Activated CD4-positive, alpha-beta T cell treated with anti-CD3 and anti-CD28 coated beads, Interleukin-2, Interleukin-6, amounts not matched to agents 100 ng/mL and 50 ng/mL, durations not matched to agents 16 hours and 8 hours (primary cell): Measurements from ENCODE around the gene RNFT2.
"Not testable (repeated sequence)": the region's sequence is repeated elsewhere in the genome, so short reads cannot be mapped to it uniquely, and the experiment has no call there.

Source experiments
- DNase-seq: peaks from one replicate; pipeline ENCODE4 v3.0.0-alpha.2; 2020

RNFT2 gene

DNA sequence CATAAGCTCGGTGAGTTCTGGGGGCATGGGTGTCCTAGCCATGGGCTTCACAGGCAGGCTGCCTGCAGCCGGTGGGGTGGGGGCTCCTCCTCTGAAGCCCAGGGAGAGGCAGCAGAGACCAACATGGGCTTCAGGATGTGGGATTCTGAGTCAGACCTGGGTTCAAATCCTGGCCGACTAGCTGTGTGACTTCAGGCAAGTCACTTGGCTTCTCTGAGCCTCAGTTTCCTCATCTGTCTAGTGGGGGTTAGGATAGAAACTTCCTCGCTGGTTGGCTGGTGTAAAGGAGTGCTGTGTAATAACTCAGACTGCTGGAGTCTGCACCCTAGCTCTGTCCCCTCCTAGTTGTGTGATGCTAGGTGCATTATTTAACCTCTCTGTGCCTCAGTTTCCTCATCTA lies 12.2 kb downstream of the RNFT2 start:
- DNase-seq, result no peak

DNA sequence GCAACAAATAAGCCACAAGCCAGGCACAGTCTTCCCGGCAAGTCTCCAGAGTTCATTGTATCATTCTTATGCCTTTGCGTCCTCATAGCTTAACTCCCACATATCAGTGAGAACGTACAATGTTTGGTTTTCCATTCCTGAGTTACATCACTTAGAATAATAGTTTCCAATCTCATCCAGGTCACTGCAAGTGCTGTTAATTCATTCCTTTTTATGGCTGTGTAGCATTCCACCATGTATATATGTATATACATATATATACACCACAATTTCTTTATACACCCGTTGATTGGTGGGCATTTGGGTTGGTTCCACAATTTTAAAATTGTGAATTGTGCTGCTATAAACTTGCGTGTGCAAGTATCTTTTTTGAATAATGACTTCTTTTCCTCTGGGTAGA lies 16.0 kb downstream of the RNFT2 start:
- DNase-seq, result not testable (repeated sequence)

- DNase-seq, result not testable (repeated sequence)
These were observed 16.7 kb downstream of the RNFT2 start for GRCh38 chr12:116754783-116755182.

- DNase-seq, result peak; percentile 46
These were observed 21.9 kb downstream of the RNFT2 start for GRCh38 chr12:116759783-116760621.

- no peak for DNase-seq
These were observed 22.5 kb downstream of the RNFT2 start for GRCh38 chr12:116760622-116761020.

DNA sequence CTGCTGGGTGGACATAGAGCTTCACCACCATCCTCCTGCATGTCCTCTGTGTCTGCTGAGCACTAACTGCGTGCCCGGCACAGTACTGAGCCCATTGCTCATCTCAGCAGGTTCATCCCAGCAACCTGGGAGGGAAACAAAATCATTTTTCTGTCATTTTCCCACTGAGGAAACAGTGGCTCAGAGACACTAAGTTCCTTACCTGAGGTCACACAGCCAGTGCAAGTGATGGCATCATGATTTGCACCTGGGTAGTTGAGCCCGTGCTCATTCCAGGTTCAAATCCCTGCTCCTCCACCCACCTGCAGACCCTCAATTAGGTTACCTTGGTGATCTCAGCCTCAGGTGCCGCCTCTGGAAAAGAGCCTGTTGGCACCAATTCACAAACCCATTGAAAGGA lies 23.4 kb downstream of the RNFT2 start:
- no peak for DNase-seq

GRCh38 chr12:116765271-116765670 lies 27.2 kb downstream of the RNFT2 start:
- DNase-seq, result no peak

DNA sequence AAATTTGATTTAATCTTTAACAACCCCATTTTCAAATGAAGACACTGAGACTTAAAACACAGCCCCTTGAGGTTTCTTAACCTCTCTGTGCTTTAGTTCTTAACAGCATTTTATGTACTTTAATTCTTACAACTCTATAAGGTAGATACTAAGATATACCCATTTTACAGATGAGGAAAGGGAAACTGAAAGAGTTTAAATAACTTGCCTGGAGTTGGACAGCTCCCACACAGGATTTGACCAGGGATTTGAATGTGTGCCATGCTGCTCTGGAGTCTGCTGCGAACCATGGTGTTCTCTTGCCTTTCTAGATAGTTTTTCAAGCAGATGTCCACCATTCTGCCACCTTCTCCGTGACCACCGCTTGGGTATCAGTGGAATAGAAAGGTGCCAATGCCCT lies 28.2 kb downstream of the RNFT2 start:
- DNase-seq, result no peak

DNA sequence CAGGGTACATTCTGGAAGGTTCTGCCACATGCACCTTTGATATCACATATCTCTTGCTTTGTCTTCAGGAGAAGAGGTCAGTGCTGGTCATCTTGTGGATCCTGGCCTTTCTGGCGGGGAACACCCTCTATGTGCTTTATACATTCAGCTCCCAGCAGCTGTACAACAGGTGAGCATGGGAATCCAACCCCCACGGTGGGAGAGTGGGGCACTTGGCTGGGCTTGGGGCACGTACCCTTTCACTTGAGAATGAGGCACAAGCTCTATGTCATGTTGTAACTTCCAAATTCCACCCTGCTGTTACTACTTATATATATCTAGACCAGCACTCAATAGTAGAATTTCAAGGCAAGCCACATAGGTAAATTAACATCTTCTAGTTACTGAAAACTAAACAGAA lies 28.6 kb downstream of the RNFT2 start:
- DNase-seq, result no peak

GRCh38 chr12:116771651-116772050 lies 33.5 kb downstream of the RNFT2 start:
- no peak for DNase-seq

DNA sequence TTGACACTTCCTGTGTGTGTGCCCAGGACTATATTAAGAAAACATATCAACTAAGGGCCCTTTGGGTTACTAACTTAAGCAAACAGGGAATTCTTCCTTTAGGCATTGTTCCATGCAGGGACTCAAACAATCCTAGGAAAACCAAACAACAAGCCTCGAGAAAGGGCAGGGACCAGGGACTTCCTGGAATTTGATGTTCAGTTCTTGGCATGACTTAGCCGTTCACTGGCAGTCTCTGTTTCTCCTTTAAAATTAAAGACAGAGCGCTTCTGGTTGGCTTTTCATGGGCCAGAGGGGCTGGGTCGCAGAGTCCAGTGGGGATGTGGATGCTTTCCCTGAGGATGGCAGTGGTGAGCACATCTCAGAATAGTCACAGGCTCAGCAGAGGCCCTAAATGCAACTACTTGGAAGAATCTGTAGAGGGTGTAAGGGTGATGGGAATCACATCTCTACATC lies 35.2 kb downstream of the RNFT2 start:
- no peak for DNase-seq

- DNase-seq, result no peak
These were observed 35.9 kb downstream of the RNFT2 start for GRCh38 chr12:116774020-116774419.

DNA sequence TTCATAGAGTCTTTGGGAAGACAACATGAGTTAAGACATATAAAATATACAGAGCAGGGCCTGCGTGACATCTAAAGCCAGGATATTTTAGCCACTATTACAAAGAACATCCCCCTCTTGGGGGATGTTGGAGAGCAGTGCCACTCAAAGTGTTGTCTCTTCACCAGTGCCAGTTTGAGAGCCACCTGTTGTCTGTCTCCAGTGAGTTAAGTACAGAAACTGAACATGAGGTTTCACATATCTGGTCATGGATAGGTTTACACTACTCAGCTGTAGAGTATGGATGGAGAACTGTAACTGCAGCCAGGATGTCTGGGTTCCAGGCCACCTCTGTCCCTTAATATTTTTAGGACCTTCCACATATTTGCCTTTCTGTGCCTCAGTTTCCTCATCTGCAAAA lies 39.1 kb downstream of the RNFT2 start:
- DNase-seq, result no peak

DNA sequence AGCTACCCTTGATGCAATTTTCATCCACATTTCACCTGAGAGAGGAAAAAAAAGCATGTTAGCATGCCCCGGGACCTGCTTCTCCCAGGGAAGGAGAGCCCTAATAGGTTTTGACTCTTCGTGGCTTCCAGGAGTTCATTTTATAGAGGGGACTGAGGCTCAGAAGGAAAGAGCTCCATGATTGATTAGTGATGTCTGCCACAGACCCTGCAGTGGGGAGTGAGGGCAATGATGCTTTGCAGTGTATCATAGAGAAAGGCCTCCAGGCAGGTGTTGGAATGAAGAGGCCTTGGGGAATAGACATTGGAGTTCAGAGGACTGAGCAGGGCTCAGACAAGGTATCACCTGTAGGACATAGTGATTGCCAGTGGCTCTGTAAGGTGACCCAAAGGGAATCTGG lies 41.5 kb downstream of the RNFT2 start:
- no peak for DNase-seq

DNA sequence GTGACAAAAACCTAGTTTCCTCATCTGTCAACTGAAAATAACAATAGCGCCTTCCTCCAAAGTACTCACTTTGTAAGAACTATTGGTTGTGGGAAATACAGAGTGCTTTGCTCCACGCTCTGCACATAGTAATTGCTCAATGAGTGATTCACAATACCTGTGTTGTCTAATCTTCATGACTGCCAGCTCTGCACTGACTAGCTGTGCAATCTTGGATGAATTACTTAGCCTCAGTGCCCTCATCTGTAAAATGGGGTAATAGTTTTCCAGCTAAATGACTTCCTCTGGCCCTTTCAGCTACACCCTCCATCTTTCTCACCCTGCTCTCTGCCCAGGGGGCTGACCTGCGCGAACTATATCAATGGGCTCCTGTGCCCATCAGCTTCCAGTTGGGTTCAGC lies 42.8 kb downstream of the RNFT2 start:
- no peak for DNase-seq

DNA sequence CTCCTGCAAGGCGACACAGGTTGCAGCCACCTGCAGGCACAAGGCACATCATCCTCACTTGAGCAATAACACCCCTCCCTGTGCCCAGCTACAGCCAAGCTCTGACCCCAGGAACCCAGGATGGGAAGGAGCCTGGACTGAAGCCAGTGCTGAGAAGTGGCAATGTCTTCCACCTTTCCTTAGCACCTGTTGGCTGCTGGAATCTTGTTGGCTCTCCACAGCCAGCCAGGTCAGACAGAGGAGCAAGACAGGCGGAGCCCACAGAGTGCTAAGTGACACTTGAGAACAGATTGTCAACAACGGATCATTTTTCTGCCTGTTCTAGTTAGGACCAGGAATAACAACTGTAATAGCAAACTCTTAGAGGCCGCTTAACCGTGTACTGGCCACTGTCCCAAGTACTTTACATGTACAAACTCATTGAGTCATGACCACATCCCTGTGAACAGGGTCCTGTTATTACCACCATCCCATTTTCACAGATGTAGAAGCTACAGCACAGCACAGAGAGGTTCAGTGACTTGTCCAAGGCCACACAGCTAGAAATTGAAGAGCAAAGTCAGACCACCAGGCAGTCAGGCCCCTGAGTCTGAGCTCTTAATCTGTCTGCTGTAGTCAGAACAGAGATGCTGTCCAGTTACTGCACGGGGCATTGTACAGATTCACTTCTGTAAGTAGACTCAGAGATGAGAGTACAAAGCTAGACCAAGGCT lies 45.6 kb downstream of the RNFT2 start:
- DNase-seq, result no peak

DNA sequence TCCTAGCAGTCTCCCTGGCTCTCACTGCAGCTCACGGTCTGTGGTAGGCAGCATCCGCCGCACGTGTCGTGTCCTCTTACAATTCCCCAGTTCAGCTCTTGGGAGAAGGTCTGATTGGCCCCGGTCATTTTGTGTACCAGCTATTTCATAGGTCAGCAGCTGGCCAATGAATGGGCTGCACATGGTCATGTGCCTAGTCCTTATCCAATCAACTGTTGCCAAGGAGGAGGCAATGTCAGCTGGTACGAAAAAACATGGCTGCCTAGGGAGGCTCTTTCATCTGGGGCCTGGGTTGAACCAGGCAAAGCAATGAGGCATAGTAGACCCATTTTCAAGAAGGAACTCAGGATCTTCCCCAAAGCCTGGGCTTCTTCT lies 46.1 kb downstream of the RNFT2 start:
- DNase-seq, result no peak

GRCh38 chr12:116789562-116789961 lies 51.4 kb downstream of the RNFT2 start:
- DNase-seq, result not testable (repeated sequence)

GRCh38 chr12:116790066-116790465 lies 52.0 kb downstream of the RNFT2 start:
- DNase-seq, result no peak

DNA sequence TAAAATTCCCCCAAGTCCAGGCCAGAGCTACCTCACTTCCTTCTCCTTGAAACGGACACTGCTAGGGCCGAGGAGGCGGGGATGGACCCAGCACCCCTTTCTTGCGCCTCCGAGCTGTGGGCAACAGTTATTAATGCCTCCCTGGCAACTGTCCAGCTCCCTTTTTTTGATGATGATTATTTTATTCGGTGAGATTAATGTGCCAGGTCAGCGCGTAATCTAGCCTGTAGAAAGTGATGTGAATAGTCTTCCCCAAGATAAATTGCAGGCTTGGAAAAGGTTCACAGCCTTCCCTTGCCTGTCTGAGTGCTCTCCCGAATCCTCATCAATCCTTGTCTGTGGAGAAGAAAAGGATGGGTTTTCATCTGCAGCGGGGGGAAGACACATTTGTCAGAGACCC lies 54.3 kb downstream of the RNFT2 start:
- no peak for DNase-seq

DNA sequence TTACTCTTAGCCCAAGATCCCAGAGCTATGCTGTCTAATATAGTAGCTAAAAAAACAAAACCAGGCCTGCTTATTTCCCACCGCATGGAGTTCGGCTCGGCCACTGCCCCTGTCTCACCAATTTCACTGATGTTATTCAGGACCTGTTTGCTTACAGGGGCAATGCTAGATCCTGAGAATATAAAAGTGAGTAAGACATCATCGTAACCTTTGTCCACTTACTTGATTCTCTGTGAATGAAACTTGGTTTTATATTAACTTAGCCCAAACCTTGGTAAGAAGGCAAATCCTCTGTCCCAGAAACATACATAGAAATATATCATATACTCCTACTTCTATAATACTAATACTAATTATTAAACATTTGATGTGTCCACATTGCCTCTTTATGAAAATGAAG lies 56.6 kb downstream of the RNFT2 start:
- no peak for DNase-seq

GRCh38 chr12:116797885-116798284 lies 59.8 kb downstream of the RNFT2 start:
- no peak for DNase-seq

DNA sequence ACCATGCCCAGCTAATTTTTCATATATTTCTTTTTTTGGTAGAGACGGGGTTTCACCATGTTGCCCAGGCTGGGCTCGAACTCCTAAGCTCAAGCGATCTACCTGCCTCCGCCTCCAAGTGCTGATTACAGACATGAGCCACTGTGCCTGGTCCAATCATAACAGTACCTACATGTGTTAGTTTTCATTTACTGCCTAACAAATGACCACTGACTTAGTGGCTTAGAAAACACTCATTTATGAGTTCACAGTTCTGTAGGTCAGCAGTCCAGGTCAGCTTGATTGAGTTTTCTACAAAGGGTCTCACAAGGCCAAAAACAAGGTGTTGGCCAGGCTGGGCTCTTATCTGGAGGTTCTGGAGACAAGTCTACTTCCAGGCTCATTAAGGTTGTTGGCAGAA lies 60.6 kb downstream of the RNFT2 start:
- no peak for DNase-seq

DNA sequence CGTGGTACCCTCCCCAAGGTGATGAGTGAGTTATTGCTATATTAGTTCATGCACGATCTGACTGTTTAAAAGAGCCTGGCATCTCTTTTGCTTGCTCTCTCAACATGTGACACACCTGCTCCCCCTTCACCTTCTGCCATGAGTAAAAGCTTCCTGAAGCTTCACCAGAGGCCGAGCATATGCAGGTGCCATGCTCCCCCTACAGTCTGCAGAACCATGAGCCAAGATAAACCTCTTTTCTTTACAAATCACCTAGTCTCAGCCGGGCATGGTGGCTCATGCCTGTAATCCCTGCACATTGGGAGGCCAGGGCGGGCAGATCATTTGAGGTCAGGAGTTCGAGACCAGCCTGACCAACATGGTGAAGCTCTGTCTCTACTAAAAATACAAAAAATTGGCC lies 61.8 kb downstream of the RNFT2 start:
- no peak for DNase-seq

DNA sequence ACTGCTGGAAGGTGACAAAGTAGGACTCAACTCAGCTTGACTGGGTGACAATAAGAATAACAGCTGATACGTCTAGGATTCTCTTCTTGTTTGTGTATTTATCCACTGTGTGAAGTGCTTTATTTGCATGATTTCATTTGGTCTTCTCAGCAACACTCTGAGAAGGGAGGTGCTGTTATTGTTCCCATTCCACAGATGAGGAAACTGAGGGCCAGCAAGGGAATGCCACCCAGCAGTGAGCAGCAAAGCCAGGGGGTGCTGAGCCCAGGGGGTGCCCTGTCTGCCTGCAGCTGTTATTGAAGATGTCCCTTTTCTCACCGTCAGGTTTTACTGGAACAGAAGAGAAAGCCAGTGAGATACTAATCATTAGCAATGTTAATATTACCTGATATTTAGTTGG lies 62.8 kb downstream of the RNFT2 start:
- DNase-seq, result no peak
